Measurements from ENCODE around the gene ACTN4.
"Not testable (repeated sequence)": the region's sequence is repeated elsewhere in the genome, so short reads cannot be mapped to it uniquely, and the experiment has no call there.

Gene ACTN4

GRCh38 chr19:38771569-38771968, 124.1 kb downstream of the ACTN4 start:
- not testable (repeated sequence) for H3K23ac ChIP-seq (ENCODE audit: low read length); H3K4ac ChIP-seq (ENCODE audit: low read depth, low read length); H3K56ac ChIP-seq (ENCODE audit: low read length); H3K79me1 ChIP-seq (ENCODE audit: low read length); H2BK15ac ChIP-seq (replicated peaks; ENCODE audit: low read depth); H2BK5ac ChIP-seq (ENCODE audit: low read length); H3K4me2 ChIP-seq (ENCODE audit: low read length); H3K9ac ChIP-seq (ENCODE audit: low read length); H4K5ac ChIP-seq (ENCODE audit: low read length); H2BK120ac ChIP-seq (ENCODE audit: low read depth, low read length); H3K4me3 ChIP-seq (ENCODE audit: low read length); H3K79me2 ChIP-seq (ENCODE audit: control insufficient read depth, insufficient read depth, low read length); H2AK5ac ChIP-seq (ENCODE audit: low read length); H3K18ac ChIP-seq (ENCODE audit: low read length); H3K27ac ChIP-seq (ENCODE audit: low read depth, low read length); H3K27me3 ChIP-seq (ENCODE audit: insufficient read depth, low read length, poor library complexity); H3K36me3 ChIP-seq (ENCODE audit: control insufficient read depth, insufficient read depth, low read length); H3K4me1 ChIP-seq (ENCODE audit: control insufficient read depth, low read depth, low read length); H4K8ac ChIP-seq (ENCODE audit: low read depth, low read length); DNase-seq
- WGBS (ENCODE audit: extremely low coverage, insufficient coverage, low lambda C conversion rate), result no CpG with 5 or more reads among the region's 30 CpGs

- Histone ChIP-seq H3K18ac (ENCODE audit: low read length) (no peak within 1 kb of the TSS), H2BK15ac (replicated peaks; ENCODE audit: low read depth) (no peak within 1 kb of the TSS), H4K8ac (ENCODE audit: low read depth, low read length) (no peak within 1 kb of the TSS), H3K79me2 (ENCODE audit: control insufficient read depth, insufficient read depth, low read length) (no peaks in the 10 kb centered on the region), H2AK5ac (ENCODE audit: low read length) (no peak within 1 kb of the TSS), H3K4ac (ENCODE audit: low read depth, low read length) (no peak within 1 kb of the TSS), H3K4me2 (ENCODE audit: low read length) (no peak within 1 kb of the TSS), H3K79me1 (ENCODE audit: low read length) (no peaks in the 10 kb centered on the region), H2BK5ac (ENCODE audit: low read length) (no peak within 1 kb of the TSS), H3K56ac (ENCODE audit: low read length) (no peak within 1 kb of the TSS), H3K27me3 (ENCODE audit: insufficient read depth, low read length, poor library complexity) (no peaks in the 10 kb centered on the region), H4K5ac (ENCODE audit: low read length) (no peak within 1 kb of the TSS), H3K4me1 (ENCODE audit: control insufficient read depth, low read depth, low read length) (no peaks in the 10 kb centered on the region), H3K9ac (ENCODE audit: low read length) (no peak within 1 kb of the TSS), H3K27ac (ENCODE audit: low read depth, low read length) (no peak within 1 kb of the TSS), H3K23ac (ENCODE audit: low read length) (no peak within 1 kb of the TSS), H3K4me3 (ENCODE audit: low read length) (no peak within 1 kb of the TSS), H3K36me3 (ENCODE audit: control insufficient read depth, insufficient read depth, low read length) (no peaks in the 10 kb centered on the region), H2BK120ac (ENCODE audit: low read depth, low read length) (no peak within 1 kb of the TSS)
- no CpG with 5 or more reads among the region's 14 CpGs for WGBS (ENCODE audit: extremely low coverage, insufficient coverage, low lambda C conversion rate)
- DNase-seq, result no peak
Observed at GRCh38 chr19:38773469-38774177, 126.2 kb downstream of the ACTN4 start, which contains the start of gene LGALS7. Gene LGALS7, minus strand, starts transcription at chr19:38773517. Its CDS starts 25 bp downstream, at chr19:38773492.

- Histone ChIP-seq H3K27ac (ENCODE audit: low read depth, low read length) (no peak overlapping the region), H3K18ac (ENCODE audit: low read length) (no peak overlapping the region), H3K4me1 (ENCODE audit: control insufficient read depth, low read depth, low read length) (no peaks in the 10 kb centered on the region), H4K8ac (ENCODE audit: low read depth, low read length) (no peak overlapping the region), H3K23ac (ENCODE audit: low read length) (no peak overlapping the region), H3K9ac (ENCODE audit: low read length) (no peak overlapping the region), H3K4me3 (ENCODE audit: low read length) (no peak overlapping the region), H2BK5ac (ENCODE audit: low read length) (no peak overlapping the region), H3K36me3 (ENCODE audit: control insufficient read depth, insufficient read depth, low read length) (no peaks in the 10 kb centered on the region), H2AK5ac (ENCODE audit: low read length) (no peak overlapping the region), H2BK120ac (ENCODE audit: low read depth, low read length) (no peak overlapping the region), H4K5ac (ENCODE audit: low read length) (no peak overlapping the region), H3K79me1 (ENCODE audit: low read length) (no peaks in the 10 kb centered on the region), H3K4ac (ENCODE audit: low read depth, low read length) (no peak overlapping the region), H2BK15ac (replicated peaks; ENCODE audit: low read depth) (no peak overlapping the region), H3K56ac (ENCODE audit: low read length) (no peak overlapping the region), H3K4me2 (ENCODE audit: low read length) (no peak overlapping the region), H3K79me2 (ENCODE audit: control insufficient read depth, insufficient read depth, low read length) (no peaks in the 10 kb centered on the region), H3K27me3 (ENCODE audit: insufficient read depth, low read length, poor library complexity) (no peaks in the 10 kb centered on the region)
- DNase-seq, result no peak
- no CpG with 5 or more reads among the region's 13 CpGs for WGBS (ENCODE audit: extremely low coverage, insufficient coverage, low lambda C conversion rate)
Observed at GRCh38 chr19:38774181-38774950, 126.9 kb downstream of the ACTN4 start.

- Histone ChIP-seq H4K8ac (ENCODE audit: low read depth, low read length) (no peak overlapping the region), H2AK5ac (ENCODE audit: low read length) (no peak overlapping the region), H2BK5ac (ENCODE audit: low read length) (no peak overlapping the region), H3K4ac (ENCODE audit: low read depth, low read length) (no peak overlapping the region), H3K23ac (ENCODE audit: low read length) (no peak overlapping the region), H3K56ac (ENCODE audit: low read length) (no peak overlapping the region), H3K27me3 (ENCODE audit: insufficient read depth, low read length, poor library complexity) (no peaks in the 10 kb centered on the region), H2BK120ac (ENCODE audit: low read depth, low read length) (no peak overlapping the region), H3K9ac (ENCODE audit: low read length) (no peak overlapping the region), H3K79me2 (ENCODE audit: control insufficient read depth, insufficient read depth, low read length) (no peaks in the 10 kb centered on the region), H3K4me2 (ENCODE audit: low read length) (no peak overlapping the region), H2BK15ac (replicated peaks; ENCODE audit: low read depth) (no peak overlapping the region), H3K27ac (ENCODE audit: low read depth, low read length) (no peak overlapping the region), H3K18ac (ENCODE audit: low read length) (no peak overlapping the region), H3K36me3 (ENCODE audit: control insufficient read depth, insufficient read depth, low read length) (no peaks in the 10 kb centered on the region), H3K4me3 (ENCODE audit: low read length) (no peak overlapping the region), H3K4me1 (ENCODE audit: control insufficient read depth, low read depth, low read length) (no peaks in the 10 kb centered on the region), H4K5ac (ENCODE audit: low read length) (no peak overlapping the region), H3K79me1 (ENCODE audit: low read length) (no peaks in the 10 kb centered on the region)
- no peak for DNase-seq
- no CpG with 5 or more reads among the region's 7 CpGs for WGBS (ENCODE audit: extremely low coverage, insufficient coverage, low lambda C conversion rate)
Observed at GRCh38 chr19:38778733-38779132, 131.3 kb downstream of the ACTN4 start.

GRCh38 chr19:38780443-38780842, 133.0 kb downstream of the ACTN4 start:
- Histone ChIP-seq H3K4ac (ENCODE audit: low read depth, low read length) (no peak overlapping the region), H3K36me3 (ENCODE audit: control insufficient read depth, insufficient read depth, low read length) (no peaks in the 10 kb centered on the region), H3K9ac (ENCODE audit: low read length) (no peak overlapping the region), H3K56ac (ENCODE audit: low read length) (no peak overlapping the region), H3K4me1 (ENCODE audit: control insufficient read depth, low read depth, low read length) (no peaks in the 10 kb centered on the region), H3K79me1 (ENCODE audit: low read length) (no peaks in the 10 kb centered on the region), H4K5ac (ENCODE audit: low read length) (no peak overlapping the region), H3K27ac (ENCODE audit: low read depth, low read length) (no peak overlapping the region), H3K4me3 (ENCODE audit: low read length) (no peak overlapping the region), H2BK5ac (ENCODE audit: low read length) (no peak overlapping the region), H3K23ac (ENCODE audit: low read length) (no peak overlapping the region), H2AK5ac (ENCODE audit: low read length) (no peak overlapping the region), H4K8ac (ENCODE audit: low read depth, low read length) (no peak overlapping the region), H2BK15ac (replicated peaks; ENCODE audit: low read depth) (no peak overlapping the region), H2BK120ac (ENCODE audit: low read depth, low read length) (no peak overlapping the region), H3K18ac (ENCODE audit: low read length) (no peak overlapping the region), H3K4me2 (ENCODE audit: low read length) (no peak overlapping the region), H3K27me3 (ENCODE audit: insufficient read depth, low read length, poor library complexity) (no peaks in the 10 kb centered on the region), H3K79me2 (ENCODE audit: control insufficient read depth, insufficient read depth, low read length) (no peaks in the 10 kb centered on the region)
- no CpG with 5 or more reads among the region's 7 CpGs for WGBS (ENCODE audit: extremely low coverage, insufficient coverage, low lambda C conversion rate)
- no peak for DNase-seq
